BLaER1 treated with 17β-estradiol and CSF1 and Interleukin-3, amounts not matched to agents 10 nM and 100 nM (cell line): ENCODE results near the gene PPY.
A peak's percentile ranks its signal among the peaks of the same experiment; 100 is the strongest.

ENCODE experiments used
- H3K27ac ChIP-seq, 11 experiments: shearing (Covaris generic); formaldehyde crosslinking; 2 replicates each; pipeline ENCODE4 v1.8.1; 2022
- H3K27me3 ChIP-seq, 11 experiments: shearing (Covaris generic); formaldehyde crosslinking; 2 replicates each; pipeline ENCODE4 v1.8.1; 2022
- H3K36me3 ChIP-seq, 11 experiments: shearing (Covaris generic); formaldehyde crosslinking; 2 replicates each; pipeline ENCODE4 v1.8.1; 2022
- H3K4me1 ChIP-seq, 10 experiments: shearing (Covaris generic); formaldehyde crosslinking; 2 replicates each; pipeline ENCODE4 v1.8.1; 2022
- H3K4me2 ChIP-seq, 11 experiments: shearing (Covaris generic); formaldehyde crosslinking; 2 replicates each; pipeline ENCODE4 v1.8.1; 2022
- H3K4me3 ChIP-seq, 10 experiments: shearing (Covaris generic); formaldehyde crosslinking; 2 replicates each; pipeline ENCODE4 v1.8.1; 2022
- H3K9ac ChIP-seq, 11 experiments: shearing (Covaris generic); formaldehyde crosslinking; 2 replicates each; pipeline ENCODE4 v1.8.1; 2022
- H3K9me3 ChIP-seq, 11 experiments: shearing (Covaris generic); formaldehyde crosslinking; replicated peaks in 1 of 11; 2 replicates each; pipeline ENCODE4 v1.8.1; 2022
- H4K20me1 ChIP-seq, 11 experiments: shearing (Covaris generic); formaldehyde crosslinking; 2 replicates each; pipeline ENCODE4 v1.8.1; 2022
- Cebpa-rat ChIP-seq, 11 experiments: shearing (Covaris generic); IDR thresholded peaks; 2 replicates each; pipeline ENCODE4 v1.8.1; 2022

PPY gene

DNA sequence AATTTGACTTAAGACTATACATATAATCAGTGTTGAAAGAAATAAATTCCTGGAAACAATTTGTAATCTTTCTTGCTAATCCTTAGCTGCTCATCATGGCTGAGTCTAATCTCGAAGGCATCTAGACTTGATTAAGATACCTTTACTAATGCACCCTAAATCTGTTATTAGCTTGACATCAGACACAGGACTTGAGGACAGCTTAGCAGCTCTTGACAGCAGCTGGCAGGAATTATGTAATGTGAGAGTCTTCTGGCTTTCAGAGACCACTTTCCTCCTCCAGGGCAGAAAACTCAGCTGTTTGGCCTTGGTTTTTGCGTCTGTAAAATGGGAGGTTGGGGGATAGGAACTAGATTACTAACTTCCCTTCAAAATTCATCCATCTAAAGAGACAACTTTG is 27.8 kb downstream of the PPY start:
- Histone ChIP-seq H3K9ac (no peak overlapping the region), H3K9me3 (no peaks in the 10 kb centered on the region), H3K36me3 (no peaks in the 10 kb centered on the region), H3K27ac (no peak overlapping the region), H3K4me2 (no peak overlapping the region), H3K4me1 (peaks cover 10 to 65% (median 43%) of the 10 kb centered on the region in 10 experiments; a peak in 19 of 20 replicates), H4K20me1 (peaks cover 0 to 10% (median 0%) of the 10 kb centered on the region in 11 experiments; a peak in 2 of 22 replicates), H3K27me3 (no peaks in the 10 kb centered on the region), H3K4me3 (no peak overlapping the region)
- TF ChIP-seq Cebpa-rat (IDR thresholded peaks at IDR 0.05), result no peak

DNA sequence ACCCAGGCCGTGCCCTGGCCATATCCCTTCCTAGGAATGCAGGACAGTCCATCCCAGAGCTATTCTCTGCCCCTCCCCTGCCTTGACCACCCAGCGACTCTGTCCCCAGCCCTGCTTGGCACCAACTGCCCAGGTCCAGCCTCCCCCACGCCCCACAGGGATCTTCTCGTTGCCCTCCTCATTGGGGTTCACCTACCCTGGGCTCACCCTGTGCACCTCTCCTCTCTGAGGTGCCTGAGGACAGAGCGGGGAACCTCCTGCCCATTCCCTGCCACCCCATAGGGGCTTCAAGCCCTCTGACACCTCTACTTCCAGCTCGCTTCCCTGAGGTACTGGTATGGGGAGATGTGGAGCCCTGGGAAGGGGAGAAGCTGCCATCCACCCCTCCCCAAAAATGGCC is 28.7 kb downstream of the PPY start:
- H3K4me2 ChIP-seq, result peak overlapping the region in 4 of 11 experiments; percentile 51 to 57 (median 54); a peak in 5 of 22 replicates
- H3K36me3 ChIP-seq, result no peaks in the 10 kb centered on the region
- no peak for TF ChIP-seq Cebpa-rat (IDR thresholded peaks at IDR 0.05)
- H3K9ac ChIP-seq, result no peak overlapping the region
- peaks cover 0 to 10% (median 0%) of the 10 kb centered on the region in 11 experiments; a peak in 2 of 22 replicates for H4K20me1 ChIP-seq
- H3K27me3 ChIP-seq, result peaks cover 0 to 4% (median 1%) of the 10 kb centered on the region in 11 experiments; a peak in 10 of 22 replicates
- peaks cover 10 to 66% (median 43%) of the 10 kb centered on the region in 10 experiments; a peak in 19 of 20 replicates for H3K4me1 ChIP-seq
- H3K9me3 ChIP-seq, result no peaks in the 10 kb centered on the region
- no peak overlapping the region for H3K4me3 ChIP-seq
- no peak overlapping the region for H3K27ac ChIP-seq

DNA sequence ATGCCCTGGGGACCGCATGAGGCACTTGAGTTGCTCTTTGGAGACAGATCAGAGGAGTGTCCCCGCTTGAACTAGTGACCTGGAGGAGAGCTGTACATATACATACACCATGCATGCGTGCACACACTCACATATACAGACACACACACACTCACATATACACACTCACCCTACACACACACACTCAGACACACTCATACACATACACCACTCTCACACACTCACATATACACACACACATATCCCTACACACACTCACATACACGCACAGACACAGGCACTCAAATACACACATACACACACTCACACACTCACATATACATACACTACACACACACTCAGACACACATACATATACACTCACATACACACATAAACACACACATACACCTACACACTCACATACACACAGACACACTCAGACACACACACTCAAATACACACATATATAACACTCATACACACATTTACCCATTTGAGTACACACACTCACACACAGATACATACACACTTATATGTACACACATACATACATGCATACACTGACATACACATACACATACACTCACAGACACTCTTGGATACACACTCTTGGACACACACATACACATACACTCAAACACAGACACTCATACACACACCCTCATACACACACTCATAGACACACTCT is 29.5 kb downstream of the PPY start:
- no peak overlapping the region for H3K27ac ChIP-seq

DNA sequence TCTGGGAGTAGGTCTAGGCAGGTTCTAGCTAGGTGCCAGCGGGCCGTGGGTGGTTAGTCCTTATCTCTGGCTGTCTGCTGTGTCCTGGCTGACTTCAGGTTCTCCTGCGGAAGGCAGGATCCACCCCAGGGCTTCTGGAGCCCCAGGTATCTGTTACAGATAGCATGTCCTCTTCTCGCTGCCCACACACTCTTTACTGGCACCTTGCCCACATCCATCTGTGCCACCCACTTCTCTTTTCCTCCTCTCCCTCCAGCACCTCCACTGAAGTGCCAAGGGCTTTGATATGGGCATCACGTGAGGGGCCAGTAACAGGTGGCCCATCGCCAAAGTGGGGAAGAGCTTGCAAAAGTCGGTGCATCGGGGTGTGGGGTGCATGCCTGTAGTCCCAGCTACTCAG is 30.4 kb downstream of the PPY start:
- H3K4me1 ChIP-seq, result peaks cover 17 to 63% (median 42%) of the 10 kb centered on the region in 10 experiments; a peak in 19 of 20 replicates
- H3K27me3 ChIP-seq, result peaks cover 5 to 20% (median 17%) of the 10 kb centered on the region in 11 experiments
- H4K20me1 ChIP-seq, result peaks cover 0 to 10% (median 0%) of the 10 kb centered on the region in 11 experiments; a peak in 2 of 22 replicates
- no peaks in the 10 kb centered on the region for H3K9me3 ChIP-seq
- TF ChIP-seq Cebpa-rat (IDR thresholded peaks at IDR 0.05), result no peak
- no peak overlapping the region for H3K27ac ChIP-seq
- no peak overlapping the region for H3K4me3 ChIP-seq
- no peaks in the 10 kb centered on the region for H3K36me3 ChIP-seq
- H3K9ac ChIP-seq, result no peak overlapping the region
- peak overlapping the region in 8 of 11 experiments; percentile 3 to 57 (median 44); a peak in 12 of 22 replicates for H3K4me2 ChIP-seq

More for the DNA sequence above, 29.5 kb downstream of the PPY start:
- Histone ChIP-seq H3K4me3 (no peak overlapping the region), H4K20me1 (peaks cover 0 to 10% (median 0%) of the 10 kb centered on the region in 11 experiments; a peak in 2 of 22 replicates), H3K9me3 (no peaks in the 10 kb centered on the region), H3K4me2 (peak overlapping the region in 8 of 11 experiments; percentile 3 to 57 (median 44); a peak in 11 of 22 replicates), H3K9ac (no peak overlapping the region), H3K4me1 (peaks cover 13 to 67% (median 44%) of the 10 kb centered on the region in 10 experiments; a peak in 19 of 20 replicates), H3K27me3 (peaks cover 0 to 12% (median 8%) of the 10 kb centered on the region in 11 experiments; a peak in 12 of 22 replicates), H3K36me3 (no peaks in the 10 kb centered on the region)
- no peak for TF ChIP-seq Cebpa-rat (IDR thresholded peaks at IDR 0.05)

DNA sequence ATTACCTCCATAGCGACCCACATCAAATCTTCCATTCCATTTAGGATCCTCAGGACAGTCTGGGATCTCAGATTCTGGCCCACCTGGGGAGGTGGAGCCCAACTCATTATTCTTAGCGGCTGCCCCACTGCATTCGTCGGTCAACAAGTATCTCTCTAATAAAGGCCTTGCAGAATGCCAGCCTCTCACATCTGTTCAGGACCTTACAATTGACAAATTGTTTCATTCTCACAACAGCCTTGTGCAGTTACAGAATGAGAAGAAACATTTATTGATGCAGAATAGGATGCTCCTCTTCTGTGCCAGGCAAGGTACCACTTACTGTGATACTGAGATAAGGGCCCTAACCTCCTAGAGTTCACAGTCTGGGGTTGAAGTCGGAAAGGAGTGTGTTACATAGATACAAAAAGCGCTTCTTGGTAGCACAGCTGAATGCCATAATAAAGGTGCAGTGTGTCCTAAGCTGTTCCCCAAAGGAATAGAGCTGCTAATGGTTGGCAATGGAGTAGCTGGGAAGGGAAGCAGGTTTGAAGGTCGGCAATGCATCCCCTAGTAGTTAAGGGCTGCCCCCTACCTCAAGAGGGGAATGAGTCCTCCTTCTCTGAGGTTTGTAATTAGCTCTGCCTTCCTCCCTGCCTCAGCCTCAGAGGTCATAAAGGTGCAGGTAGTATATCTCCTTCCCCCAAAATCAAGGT is 32.6 kb downstream of the PPY start:
- H3K4me1 ChIP-seq, result peaks cover 26 to 57% (median 44%) of the 10 kb centered on the region in 10 experiments; a peak in 18 of 20 replicates
- no peaks in the 10 kb centered on the region for H3K9me3 ChIP-seq
- no peak for TF ChIP-seq Cebpa-rat (IDR thresholded peaks at IDR 0.05)
- no peak overlapping the region for H3K9ac ChIP-seq
- H3K4me2 ChIP-seq, result no peak overlapping the region
- peaks cover 0 to 27% (median 10%) of the 10 kb centered on the region in 11 experiments; a peak in 11 of 22 replicates for H4K20me1 ChIP-seq
- peaks cover 27 to 42% (median 39%) of the 10 kb centered on the region in 11 experiments for H3K27me3 ChIP-seq
- H3K36me3 ChIP-seq, result no peaks in the 10 kb centered on the region
- H3K4me3 ChIP-seq, result no peak overlapping the region
- H3K27ac ChIP-seq, result no peak overlapping the region

DNA sequence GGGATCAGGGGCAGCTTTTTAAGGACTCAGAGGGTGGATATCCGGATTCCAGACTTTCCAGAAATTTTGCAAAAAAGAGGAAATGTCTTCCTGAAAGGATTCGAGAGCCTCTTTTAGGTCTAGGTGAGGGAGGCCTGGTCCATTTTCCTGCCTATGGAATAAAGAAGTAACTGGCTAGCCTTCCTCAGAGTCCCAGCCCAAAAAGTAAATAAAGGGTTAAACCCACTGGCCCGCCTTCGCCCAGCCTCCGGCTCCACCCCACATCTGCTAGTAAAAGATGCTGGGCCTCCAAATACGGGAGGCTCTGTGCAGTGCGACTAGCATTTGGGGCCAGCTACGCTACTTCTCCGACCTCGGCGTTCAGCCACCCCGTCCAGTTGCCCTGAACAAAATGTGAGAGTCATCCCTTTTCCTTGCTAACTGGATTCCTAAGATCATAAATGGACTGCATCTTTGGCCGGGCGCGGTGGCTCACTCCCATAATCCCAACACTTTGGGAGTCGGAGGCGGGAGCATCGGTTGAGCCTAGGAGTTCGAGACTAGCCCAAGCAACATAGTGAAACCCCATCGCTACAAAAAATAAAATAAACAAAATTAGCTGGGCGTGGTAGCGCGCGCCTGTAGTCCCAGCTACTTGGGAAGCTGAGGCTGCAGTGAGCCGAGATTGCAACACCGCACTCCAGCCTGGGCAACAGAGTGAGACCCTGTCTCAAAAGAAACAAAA is 34.1 kb downstream of the PPY start:
- Histone ChIP-seq H3K4me1 (peaks cover 26 to 47% (median 40%) of the 10 kb centered on the region in 10 experiments; a peak in 18 of 20 replicates), H3K9ac (peak overlapping the region in 8 of 11 experiments; percentile 49 to 74 (median 64); a peak in 11 of 22 replicates), H3K36me3 (no peaks in the 10 kb centered on the region), H4K20me1 (peaks cover 0 to 27% (median 10%) of the 10 kb centered on the region in 11 experiments; a peak in 12 of 22 replicates), H3K27me3 (peaks cover 38 to 57% (median 54%) of the 10 kb centered on the region in 11 experiments), H3K4me2 (peak overlapping the region; percentile 86 to 100 (median 99)), H3K9me3 (no peaks in the 10 kb centered on the region), H3K4me3 (peak overlapping the region; percentile 50 to 73 (median 65); a peak in 18 of 20 replicates), H3K27ac (no peak overlapping the region)
- TF ChIP-seq Cebpa-rat (IDR thresholded peaks at IDR 0.05), result no peak

DNA sequence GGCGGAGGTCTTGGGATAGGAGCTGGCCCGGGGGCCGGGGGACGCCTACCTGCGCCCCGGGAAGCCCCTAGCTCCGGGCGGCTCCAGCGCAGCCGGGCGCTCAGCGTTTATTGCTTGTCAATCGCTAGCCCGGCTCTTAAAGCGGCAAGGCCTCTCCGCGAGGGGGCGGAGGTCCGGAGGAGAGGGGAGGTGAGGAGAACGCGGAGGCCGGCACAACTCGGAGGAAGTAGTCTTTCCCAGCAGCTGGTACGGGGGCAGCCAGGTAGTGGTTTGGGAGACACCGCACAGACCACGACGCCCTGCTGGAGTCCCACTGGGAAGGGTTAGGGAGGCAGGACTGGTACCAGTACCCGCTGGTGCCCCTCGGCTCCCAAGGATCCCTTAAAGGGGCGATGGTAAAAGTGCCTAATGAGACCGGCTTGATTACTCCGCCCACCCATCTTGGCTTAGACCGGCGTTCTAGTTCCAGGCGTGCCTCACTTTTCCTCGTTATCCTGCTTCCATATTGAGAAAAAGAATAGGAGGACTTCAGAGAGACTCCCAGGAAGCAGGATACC is 34.8 kb downstream of the PPY start, which contains the start of gene MPP2:
Gene MPP2 (minus strand): TSS at position 112 of the 557 bp plus-strand sequence. CDS start 3,076 bp downstream, outside the sequence.
- H3K27me3 ChIP-seq, result peaks cover 38 to 64% (median 56%) of the 10 kb centered on the region in 11 experiments
- peak within 1 kb of the TSS; percentile 50 to 73 (median 65) for H3K4me3 ChIP-seq
- H3K27ac ChIP-seq, result peak within 1 kb of the TSS in 1 of 11 experiments; percentile 32; a peak in 1 of 22 replicates
- peak within 1 kb of the TSS; percentile 86 to 100 (median 99) for H3K4me2 ChIP-seq
- H3K9ac ChIP-seq, result peak within 1 kb of the TSS; percentile 32 to 74 (median 64); a peak in 20 of 22 replicates
- no peaks in the 10 kb centered on the region for H3K36me3 ChIP-seq
- peaks cover 26 to 42% (median 34%) of the 10 kb centered on the region in 10 experiments; a peak in 18 of 20 replicates for H3K4me1 ChIP-seq
- TF ChIP-seq Cebpa-rat (IDR thresholded peaks at IDR 0.05), result no peak
- H3K9me3 ChIP-seq, result no peaks in the 10 kb centered on the region
- H4K20me1 ChIP-seq, result peaks cover 0 to 27% (median 10%) of the 10 kb centered on the region in 11 experiments; a peak in 12 of 22 replicates

DNA sequence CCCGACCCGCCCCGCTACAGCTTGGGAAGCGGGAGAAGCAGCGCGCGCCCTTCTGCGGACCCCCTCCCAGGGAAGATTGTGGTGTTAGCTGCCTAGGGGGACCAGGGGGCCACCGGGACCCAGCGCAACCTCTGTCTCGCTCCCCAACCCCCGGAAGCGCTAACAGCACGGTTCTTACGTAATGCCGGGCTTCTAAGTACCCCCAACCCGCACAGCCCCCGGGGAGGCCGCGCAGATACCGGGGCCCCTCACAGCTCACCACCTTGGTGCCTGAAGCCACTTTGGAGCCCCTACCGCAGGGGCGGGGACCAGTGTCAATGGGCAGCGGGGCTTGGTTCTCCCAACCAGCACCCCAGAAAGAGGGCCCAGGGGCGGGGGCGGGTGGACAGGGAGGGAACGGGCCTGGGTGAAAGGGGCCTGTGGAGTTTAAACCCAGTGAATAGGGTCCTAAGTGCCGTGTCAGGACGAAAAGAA is 35.3 kb downstream of the PPY start:
- Histone ChIP-seq H3K27ac (no peak overlapping the region), H3K36me3 (no peaks in the 10 kb centered on the region), H3K4me1 (peaks cover 26 to 37% (median 29%) of the 10 kb centered on the region in 10 experiments; a peak in 18 of 20 replicates), H3K4me3 (peak overlapping the region; percentile 50 to 73 (median 65)), H3K9ac (peak overlapping the region; percentile 32 to 74 (median 64); a peak in 20 of 22 replicates), H3K27me3 (peaks cover 38 to 69% (median 61%) of the 10 kb centered on the region in 11 experiments), H4K20me1 (peaks cover 0 to 24% (median 10%) of the 10 kb centered on the region in 11 experiments; a peak in 12 of 22 replicates), H3K4me2 (peak overlapping the region; percentile 86 to 100 (median 99)), H3K9me3 (no peaks in the 10 kb centered on the region)
- no peak for TF ChIP-seq Cebpa-rat (IDR thresholded peaks at IDR 0.05)
